ENCODE data around the gene BABAM2.

Gene BABAM2

GRCh38 chr2:28267282-28267681, 376.8 kb downstream of the BABAM2 start:
- no peak for DNase-seq

- no peak for DNase-seq
These were observed 377.9 kb downstream of the BABAM2 start for GRCh38 chr2:28268386-28268785.

- DNase-seq: no peak
These were observed 378.7 kb downstream of the BABAM2 start for GRCh38 chr2:28269019-28269784.

DNA sequence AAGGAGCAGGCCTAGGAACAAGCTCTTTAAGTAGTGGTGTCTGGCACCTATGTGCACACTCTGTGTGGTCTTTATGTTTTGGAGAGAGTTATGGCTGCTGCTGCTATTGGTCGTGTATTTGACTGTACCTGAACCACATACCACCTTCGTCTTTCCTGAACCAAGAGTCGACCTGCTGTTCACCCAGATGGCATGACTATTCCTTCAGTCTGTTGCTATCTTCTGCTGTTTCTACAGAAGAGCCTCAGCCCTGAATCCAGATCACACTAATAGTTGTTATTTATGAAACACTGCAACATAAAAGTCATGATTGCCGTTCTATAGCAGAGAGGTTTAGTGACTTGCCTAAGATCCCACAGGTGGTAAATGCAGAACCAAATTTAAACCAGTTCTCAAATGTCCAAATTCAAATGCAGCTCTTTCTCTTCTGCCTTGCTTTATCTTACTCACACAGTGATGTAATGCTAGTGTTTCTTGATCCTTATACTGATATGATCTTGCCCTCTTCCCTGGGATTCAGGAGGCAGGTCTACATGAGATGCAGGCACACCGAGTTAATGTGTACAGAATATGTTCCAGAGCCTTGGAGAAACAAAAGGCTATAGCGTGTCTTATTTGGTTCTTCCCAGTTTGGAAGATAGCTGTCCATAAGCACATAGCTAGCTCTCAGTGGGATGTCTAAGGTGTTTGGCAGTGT, 380.1 kb downstream of the BABAM2 start:
- no peak for DNase-seq

GRCh38 chr2:28271231-28271918, 380.8 kb downstream of the BABAM2 start:
- no peak for DNase-seq

- DNase-seq: no peak
These were observed 381.4 kb downstream of the BABAM2 start for GRCh38 chr2:28271919-28272250.

- no peak for DNase-seq
These were observed 383.2 kb downstream of the BABAM2 start for GRCh38 chr2:28273751-28274150.

DNA sequence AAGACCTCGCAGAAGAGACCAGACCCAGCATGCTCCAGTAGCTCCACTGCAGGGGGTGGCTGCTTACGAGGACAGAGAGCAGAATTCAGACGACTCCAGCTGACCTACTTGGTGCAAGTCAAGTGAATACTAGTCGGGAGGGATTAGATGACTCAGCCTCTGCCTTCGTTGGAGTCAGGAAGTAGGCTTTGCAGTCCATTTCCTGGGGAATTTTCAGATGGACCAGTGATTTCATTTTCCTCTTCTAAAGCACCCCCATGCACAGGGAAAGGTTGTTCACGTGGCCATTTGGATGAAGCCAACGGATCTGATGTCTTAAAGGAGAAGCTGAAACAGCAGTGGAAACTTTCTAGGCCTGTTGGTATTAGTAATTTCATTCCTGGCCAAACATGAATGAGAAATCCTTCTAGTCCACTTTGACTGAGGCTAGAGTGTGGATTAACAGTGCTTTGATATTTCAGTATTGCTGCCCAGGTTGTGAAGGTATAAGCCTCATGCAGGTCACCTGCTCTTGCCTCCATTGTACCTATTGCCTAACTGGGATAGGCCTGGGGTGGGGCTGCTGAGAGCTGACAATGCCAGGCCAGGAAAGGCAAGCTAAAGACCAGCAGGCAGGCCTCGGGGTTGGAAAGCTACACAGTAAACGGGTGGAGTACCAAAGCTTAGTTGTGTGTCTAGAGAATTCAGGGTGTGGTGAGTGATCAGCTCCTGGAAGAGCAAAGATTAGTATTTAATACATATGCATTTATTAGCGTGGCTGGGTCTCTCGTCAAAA, 384.6 kb downstream of the BABAM2 start:
- DNase-seq: no peak

DNA sequence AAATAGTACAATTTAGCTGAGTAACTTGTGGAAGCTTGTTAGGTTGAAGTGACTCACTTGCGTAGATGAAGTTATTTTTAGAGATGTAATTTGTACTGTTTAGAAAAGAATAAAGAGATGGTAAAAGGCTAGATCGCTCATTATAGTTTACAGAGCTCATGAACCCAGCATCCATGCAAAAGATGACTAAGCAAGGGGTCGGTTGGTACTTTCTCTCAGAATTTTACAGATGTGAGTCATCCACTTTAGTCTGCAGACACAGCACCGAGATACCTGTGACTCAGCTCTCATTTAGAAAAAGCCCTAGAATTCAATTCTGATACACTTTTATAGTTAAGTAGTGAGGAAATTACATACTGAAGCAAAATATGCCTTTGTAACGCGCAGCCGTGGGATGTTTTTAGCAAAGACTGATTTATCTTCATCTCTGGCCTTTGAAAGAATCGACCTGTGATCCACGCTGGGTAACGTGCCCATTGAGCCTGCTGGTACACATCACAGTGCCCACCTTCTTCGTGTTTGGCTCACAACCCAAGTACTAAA, 385.6 kb downstream of the BABAM2 start:
- DNase-seq: no peak

- no peak for DNase-seq
These were observed 386.3 kb downstream of the BABAM2 start for GRCh38 chr2:28276807-28277206.

- no peak for DNase-seq
These were observed 386.9 kb downstream of the BABAM2 start for GRCh38 chr2:28277466-28277865.

- no peak for DNase-seq
These were observed 388.8 kb downstream of the BABAM2 start for GRCh38 chr2:28279371-28279770.

GRCh38 chr2:28280619-28281018, 390.1 kb downstream of the BABAM2 start:
- DNase-seq: no peak

DNA sequence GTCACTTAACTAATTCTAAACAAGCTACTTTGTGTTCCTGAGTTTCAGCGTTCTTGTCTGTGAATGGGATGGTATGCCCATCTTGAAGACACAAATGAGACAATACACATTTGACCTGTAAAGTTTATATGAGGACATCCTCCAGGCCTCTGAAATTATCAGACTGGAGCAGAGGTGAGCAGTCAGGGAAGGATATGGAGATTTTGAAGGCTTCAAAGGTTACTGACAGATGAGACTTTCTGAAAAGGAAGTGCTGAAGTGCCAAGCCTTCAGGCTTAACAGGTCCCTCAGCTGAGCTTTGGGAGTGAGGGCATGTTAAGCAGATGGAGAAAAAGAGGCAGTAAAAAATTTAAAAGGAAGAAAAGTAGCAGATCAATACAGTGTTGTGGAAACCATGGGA, 391.2 kb downstream of the BABAM2 start:
- no peak for DNase-seq

DNA sequence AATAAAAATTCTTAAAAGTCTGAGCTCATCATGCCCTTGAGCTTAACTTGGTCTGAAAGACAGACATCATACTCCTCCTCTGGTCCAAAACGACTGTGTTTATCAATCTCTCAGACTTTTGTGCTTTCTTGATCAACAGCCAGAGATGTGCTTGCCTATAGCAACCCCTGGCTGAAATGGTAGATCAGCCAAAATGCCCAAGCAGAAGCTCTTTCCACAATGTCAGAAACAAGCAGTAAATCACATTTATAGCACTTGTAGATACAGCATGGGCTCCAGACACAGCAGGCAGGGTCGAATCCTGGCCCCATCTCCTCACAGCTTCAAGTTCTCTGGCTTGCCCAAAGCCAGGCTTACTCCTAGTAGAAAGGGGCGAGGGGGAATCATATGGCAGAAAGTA, 391.7 kb downstream of the BABAM2 start:
- no peak for DNase-seq

GRCh38 chr2:28282861-28283646, 392.5 kb downstream of the BABAM2 start:
- no peak for DNase-seq

DNA sequence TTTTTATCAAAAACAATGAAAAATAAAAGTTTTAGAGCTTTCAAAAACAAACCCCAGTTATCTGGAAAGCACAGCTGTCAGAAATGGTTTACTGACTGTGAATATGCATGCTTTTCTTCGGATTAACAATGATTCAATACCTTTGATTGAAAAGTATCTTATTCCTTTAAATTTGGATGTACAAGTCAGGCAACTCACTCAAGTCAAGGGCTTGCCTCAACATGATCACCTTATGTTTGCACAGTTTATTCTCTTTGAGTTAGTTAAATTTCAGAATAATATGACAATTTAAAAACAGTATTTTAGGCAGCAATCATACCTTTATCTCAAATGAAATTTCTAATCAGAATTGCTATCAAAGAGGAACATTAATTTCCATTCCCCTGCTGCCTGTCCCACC, 393.3 kb downstream of the BABAM2 start:
- no peak for DNase-seq

DNA sequence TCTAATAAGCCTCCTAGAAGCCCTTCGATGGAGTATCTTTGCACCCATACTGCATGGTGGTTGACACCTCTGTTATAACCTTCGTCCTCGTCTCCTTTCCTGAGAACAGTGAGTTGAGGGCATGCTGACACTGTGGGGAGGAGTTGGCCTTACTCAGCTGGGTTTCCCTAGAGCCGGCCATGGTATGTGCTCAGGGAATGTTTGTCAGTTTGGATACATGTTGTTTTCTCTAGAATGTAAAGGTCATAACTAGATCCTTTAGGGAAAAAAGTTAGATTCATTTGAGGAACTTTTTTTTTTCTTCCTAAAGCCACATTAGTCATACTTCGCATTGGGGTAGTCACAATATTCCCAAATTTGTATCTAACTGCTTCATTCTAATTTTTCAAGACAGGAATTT, 396.1 kb downstream of the BABAM2 start:
- DNase-seq: no peak

DNA sequence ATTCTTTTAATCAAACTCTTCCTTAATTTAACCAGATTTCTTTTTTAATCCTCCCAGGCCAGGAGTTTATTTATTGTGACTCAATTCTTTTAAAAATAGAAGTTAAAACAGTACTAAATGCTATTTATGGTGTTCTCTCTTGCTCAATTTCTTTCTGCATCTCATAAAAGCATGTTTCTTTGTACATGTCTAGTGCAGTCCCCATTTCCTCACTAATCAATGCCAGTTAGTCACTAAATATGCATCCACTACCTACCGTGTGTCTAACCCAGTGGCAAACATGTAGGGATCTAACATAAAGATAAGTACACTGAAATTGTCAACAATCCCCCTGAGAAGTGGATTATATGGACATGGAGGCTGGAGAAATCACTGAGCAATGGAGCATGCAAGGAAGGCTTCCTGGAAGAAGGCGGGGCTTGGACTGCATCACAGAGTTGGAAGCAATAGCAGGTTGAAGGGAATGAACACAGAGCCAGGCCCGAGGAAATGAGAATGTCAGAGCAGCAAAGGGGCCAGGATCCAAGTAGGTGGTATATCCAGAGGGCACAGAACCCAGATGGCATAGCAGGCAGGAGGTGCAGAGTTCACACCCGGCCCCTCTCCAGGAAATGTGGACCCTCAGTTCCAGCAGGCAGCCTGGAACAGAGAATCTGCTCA, 396.9 kb downstream of the BABAM2 start:
- no peak for DNase-seq

DNA sequence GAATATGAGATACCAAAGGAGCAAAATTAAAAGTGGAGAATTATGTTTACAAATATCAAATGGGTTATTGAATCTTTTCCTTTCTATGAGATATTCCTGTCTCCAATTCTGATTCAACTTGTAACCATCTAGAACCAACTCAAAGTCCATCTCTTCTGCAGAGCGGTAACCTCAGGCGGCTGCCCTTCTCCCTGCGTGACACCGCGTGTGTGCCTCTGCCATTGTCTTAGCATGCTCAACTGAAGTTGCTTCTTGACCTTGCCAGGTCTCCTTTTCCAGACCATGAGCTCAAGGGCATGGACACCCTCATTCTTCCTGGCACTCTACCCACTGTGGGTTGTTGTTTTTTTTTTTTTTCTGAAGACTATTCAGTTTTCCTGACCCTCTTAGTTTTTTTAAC, 398.1 kb downstream of the BABAM2 start:
- DNase-seq: no peak

DNA sequence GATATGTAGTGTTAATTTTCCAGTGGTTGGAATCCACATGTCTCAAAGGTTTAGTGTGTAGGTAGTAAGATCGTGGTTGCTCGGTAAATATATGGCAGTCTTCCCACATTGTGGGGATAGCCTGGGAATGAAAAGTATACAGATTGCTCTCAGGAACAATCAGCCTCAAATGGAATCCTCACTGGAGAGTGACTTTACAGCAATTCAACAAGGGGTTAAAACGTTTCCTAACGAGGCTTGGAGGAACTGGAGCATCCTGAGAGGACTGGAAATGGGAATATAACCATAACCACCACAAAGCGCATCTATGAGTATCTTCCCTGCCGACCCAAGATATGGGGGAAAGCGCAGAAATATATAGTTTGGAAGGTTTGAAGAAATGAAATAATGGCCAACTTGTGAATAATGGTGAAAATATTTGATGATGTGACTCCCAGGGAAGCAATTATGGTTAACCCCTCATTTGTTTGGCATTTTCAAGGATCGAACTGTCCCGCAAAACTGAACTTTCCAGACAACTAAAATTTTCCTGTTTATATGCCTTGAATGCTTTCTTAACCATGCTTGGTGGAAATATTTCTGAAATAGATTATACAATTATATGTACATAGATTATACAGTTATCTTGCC, 401.4 kb downstream of the BABAM2 start:
- DNase-seq: no peak
